IPS DF 19.7 (cell line): Measurements from ENCODE around the gene PILRA.
"Not testable (repeated sequence)": the region's sequence is repeated elsewhere in the genome, so short reads cannot be mapped to it uniquely, and the experiment has no call there.

Experiments used
- DNase-seq: peaks from one replicate; pipeline ENCODE4 v3.0.0-alpha.2; 2013; ENCODE audit warnings: low read depth, low spot score

PILRA gene

DNA sequence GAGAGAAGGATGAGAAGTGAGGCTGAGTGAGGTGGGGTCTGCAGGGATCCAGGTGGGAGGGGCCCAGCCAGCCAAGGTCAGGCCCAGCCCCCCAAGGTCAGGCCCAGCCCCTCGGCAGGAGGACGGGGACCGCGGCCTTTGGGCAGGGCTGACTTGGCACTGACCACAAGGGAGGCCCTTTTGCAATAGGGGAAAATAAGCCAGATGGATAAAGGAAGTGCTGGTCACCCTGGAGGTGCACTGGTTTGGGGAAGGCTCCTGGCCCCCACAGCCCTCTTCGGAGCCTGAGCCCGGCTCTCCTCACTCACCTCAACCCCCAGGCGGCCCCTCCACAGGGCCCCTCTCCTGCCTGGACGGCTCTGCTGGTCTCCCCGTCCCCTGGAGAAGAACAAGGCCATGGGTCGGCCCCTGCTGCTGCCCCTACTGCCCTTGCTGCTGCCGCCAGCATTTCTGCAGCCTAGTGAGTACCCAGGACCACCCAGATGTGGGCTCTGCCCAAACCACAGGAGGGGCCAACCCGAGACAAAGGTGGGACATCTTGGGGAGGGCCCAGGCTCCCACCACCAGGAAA is at the start of gene PILRA:
Gene PILRA, plus strand, starts transcription at position 227 of the 571 bp plus-strand sequence. Its CDS starts 170 bp downstream, at position 397.
- no peak for DNase-seq

DNA sequence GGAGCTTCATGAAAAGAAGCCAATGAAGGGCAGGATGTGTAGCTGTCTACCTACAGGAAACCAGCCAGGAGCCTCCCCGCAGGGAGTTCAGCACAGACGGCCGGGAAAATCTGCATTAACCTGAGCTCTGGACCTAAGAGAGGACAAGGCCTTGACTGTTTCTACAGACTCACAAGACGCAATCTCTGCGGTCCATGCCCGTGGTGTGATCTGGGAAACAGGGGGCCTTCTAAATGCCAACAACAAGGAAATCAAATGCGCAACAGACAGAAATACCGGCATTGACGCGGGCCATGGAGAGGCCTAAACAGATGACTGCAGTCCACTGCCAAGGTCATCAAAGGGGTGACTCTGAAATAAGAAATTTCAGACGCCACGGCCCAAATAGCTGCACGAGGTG is 49.1 kb upstream of the PILRA start:
- DNase-seq: not testable (repeated sequence)

DNA sequence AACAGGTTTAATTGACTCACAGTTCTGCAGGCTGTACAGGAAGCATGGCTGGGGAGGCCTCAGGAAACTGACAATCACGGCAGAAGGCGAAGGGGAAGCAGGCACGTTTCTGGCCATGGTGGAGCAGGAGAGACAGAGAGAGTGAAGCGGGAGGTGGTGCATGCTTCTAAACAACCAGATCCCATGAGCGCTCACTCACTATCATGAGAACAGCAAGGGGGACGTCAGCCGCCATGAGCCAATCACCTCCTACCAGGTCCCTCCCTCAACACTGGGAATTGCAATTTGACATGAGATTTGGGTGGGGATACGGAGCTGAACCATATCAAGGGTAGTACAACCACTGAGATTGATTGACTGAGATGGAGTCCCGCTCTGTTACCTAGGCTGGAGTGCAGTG is 47.6 kb upstream of the PILRA start:
- DNase-seq: not testable (repeated sequence)

DNA sequence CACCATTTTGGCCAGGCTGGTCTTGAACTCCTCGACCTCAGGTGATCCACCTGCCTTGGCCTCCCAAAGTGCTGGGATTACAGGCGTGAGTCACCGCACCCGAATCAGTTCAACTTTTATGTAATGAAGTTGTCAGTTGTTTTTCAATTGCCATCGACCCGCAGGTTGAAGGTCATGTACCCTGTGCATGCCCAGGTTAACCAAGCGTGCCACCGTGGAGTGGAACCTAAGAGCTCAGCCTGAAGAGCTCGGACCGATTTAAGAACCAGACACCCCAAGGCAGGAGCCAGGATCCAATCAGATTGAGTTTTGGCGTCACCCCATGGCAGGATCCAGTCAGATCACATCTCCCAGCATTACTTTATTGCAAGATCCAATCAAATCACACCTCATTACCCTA is 46.4 kb upstream of the PILRA start:
- not testable (repeated sequence) for DNase-seq

DNA sequence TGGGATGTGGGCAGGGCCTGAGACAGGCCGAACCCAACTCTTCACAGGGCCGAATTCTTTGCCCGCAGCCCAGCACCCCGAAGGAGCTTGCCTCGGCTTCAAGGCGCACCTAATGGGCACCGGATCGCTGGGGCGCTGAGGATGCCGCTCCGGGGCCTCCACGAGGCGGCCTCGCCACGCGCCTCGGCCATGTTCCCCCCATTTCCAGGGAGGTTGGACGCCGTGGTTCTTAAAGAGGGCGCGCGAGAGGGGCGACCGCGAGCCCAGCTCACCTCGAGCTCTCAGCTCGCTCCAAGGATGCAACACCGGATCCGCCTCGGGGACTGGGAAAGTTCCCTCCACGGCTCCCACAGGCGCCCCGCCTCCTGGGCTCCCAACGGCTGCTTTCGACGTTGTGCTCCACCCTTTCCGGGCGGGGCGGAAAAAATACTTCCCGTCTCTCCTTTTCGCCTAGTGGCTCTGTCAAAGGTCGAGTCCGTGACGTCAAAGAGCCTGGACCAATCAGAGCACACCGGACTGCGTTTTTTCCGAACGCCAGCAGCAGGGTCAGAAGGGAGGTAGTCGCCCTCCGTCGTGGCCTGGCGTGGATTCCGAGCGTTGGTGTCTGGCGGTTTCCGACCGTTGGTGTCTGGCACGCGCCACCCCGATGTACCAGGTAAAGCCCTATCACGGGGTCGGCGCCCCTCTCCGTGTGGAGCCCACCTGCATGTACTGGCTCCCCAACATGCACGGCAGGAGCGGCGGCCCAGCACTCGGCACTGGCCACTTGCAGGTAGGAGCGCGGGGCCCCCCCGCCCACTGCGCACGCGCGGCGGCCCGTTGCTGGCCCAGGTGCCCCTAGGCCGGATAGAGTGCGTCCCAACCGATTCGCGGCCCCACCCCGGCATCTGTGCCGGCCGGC is 37.5 kb upstream of the PILRA start:
- peak; percentile 64 for DNase-seq

DNA sequence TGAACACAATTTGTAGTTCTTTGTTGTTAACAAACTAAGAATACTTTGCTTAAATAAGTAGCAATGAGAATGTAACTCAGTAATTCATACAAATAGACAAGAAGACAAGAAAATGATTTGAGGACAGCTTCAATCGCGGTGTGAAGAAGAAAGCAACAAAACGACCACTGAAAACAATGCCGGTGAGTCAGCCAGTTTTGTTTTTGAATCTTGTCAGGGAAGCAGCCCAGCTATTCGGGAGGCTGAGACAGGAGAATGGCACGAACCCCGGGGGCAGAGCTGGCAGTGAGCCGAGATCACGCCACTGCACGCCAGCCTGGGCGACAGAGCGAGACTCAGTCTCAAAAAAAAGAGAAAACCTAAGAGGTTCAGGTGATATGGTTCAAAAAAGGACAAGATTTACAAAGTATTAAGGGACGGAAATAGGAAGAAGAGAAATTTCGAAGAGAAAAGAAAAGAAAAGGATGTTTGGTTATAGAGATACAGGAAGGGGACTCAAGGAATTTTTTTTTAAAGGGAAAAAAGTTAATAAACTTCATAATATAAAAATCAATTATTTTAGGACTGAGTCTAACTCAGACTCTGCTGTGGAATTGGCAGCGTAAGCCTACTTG is 35.1 kb upstream of the PILRA start:
- not testable (repeated sequence) for DNase-seq

DNA sequence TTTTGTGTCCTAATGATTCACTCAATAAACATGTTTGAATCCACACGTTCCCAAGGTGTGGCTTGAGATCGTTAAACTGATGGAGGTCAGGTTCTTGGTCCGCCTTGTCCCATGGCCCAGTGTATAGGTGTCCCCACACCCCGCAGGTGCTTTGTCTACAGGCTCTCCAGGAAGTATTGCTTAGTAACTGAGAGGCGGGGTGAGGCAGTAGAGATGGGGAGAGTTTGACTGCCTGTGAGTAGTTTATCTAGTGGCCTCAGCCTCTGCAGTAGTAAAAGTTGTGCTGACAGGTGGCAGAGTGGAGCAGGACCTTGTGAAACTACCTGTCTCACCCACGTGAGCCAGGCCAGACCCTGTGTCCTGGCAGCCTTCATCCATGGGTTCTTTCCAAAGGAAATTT is 32.0 kb upstream of the PILRA start:
- DNase-seq: not testable (repeated sequence)

DNA sequence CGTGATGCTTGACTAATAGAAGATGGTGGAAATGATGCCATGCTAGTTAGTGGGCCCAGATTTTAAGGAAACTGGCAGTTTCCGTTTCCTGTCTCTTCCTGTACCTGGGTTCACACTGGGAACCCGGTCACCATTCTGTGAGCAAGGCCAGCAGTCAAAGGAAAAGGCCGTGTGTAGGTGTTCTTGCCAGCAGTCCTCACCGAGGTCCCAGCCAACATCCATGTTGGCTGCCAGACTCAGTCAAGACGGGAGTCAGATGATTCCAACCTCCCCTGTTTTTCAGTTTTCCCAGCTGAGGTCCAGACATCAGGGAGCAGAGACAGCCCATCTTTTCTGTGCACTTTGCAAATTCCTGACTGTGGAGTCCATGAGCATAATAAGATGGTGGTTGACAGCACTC is 30.5 kb upstream of the PILRA start:
- DNase-seq: no peak

DNA sequence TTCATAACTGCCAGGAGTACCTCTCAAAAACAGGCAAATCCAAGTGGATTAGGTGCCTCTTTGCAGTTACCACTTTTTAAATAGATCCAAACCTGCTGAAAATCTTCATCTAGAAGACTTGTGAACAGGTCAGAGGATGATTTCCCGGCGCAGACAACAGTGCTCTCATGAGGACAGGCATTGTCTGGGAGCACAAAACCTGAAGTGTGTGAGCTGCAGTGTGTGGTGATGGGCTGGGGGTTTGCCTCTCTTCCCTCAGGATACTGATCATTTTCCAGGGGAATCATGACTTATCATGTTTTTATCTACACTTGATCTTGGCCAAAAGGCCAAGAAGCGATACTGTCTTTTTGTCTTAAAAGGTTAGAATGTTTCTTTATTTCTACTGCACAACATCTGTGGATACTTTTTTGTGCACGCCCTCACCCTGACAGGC is 29.1 kb upstream of the PILRA start:
- not testable (repeated sequence) for DNase-seq

DNA sequence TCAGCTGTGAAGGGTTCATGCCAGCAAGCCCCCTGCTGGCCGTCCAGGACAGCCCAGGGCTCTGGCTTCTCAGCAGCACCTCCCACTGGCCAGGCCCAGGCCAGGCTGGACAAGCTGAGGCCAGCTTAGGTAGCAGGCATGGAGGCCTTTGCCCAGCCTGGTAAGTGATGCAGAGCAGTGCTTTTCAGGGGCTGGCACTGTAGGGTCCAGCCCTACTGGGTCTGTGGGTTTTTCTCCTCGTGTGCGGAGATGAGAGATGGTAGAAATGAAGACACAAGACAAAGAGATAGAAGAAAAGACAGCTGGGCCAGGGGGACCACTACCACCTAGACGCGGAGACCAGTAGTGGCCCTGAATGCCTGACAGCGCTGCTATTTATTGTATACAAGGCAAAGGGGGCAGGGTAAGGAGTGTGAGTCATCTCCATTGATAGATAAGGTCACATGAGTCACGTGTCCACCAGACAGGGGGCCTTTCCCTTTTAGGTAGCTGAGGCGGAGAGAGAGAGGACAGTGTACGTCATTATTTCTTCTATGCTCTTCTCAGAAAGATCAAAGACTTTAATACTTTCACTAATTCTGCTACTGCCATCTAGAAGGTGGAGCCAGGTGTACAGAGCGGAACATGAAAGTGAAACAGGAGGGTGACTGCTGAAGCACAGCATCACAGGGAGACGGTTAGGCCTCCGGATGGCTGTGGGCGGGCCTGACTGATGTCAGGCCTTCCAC is 28.6 kb upstream of the PILRA start:
- not testable (repeated sequence) for DNase-seq

DNA sequence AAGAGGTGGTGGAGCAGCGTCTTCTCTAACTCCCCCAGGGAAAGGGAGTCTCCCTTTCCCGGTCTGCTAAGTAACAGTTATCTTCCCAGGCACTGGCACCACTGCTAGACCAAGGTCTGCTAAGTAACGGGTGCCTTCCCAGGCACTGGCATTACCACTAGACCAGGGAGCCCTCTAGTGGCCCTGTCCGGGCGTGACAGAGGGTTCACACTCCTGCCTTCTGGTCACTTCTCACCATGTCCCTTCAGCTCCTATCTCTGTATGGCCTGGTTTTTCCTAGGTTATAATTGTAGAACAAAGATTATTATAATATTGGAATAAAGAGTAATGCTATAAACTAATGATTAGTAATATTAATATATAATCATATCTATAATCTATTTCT is 28.0 kb upstream of the PILRA start:
- not testable (repeated sequence) for DNase-seq

DNA sequence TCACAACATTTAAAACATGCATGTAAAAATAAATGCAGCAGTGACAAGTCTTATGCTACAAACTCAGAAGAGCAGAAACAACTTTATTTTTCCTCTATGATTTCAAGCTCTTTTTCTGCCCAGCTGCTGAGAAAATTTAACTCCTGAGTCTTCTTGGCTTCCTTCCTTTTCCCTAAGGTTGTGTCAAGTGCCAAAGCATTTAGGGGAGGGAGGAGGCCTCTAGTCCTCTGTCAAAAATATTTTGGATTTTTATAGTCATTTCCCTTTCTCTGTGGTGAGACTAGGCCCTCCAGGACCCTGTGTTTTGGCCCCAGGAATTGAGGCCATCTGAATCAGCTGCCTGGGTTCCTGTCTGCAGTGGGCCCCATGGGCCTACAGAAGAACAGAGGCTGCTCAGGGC is 26.4 kb upstream of the PILRA start:
- no peak for DNase-seq

DNA sequence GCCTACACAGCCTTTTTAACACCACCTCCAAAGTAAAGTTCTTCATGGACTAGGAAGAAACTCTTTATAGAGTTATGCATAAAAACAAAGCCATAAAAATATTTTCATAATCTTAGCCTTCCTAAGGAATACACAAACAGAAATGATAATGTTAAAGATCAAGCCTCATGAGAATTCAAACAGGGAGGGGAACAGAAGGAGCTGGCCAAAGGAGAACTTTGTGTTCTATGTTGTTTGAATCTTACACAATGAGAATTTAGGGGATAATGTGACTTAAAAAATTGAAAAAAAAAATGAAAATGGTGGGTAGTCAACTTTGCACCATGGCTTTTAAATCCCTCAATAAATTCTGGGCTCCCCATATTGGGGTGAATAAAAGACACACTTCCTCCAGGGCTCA is 24.5 kb upstream of the PILRA start:
- no peak for DNase-seq

DNA sequence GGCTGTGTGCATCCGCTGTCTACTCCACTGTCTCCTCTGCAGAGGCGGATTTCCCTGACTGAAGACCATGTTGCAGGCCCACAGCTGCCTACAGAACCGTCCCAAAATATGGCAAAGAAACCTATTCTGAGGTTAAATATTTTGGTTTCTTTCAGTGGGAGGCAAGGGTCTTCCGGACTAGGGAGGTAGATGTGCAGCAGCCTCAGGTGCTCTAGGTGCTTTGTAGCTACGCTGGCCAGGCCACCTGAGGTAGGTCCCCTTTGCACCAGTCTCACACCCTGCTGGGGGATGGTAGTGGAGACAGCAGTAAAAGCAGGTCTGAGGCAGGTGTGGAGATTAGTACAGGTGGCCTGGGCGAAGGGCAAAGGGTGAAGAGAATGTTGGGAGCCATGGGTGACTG is 23.5 kb upstream of the PILRA start:
- no peak for DNase-seq

DNA sequence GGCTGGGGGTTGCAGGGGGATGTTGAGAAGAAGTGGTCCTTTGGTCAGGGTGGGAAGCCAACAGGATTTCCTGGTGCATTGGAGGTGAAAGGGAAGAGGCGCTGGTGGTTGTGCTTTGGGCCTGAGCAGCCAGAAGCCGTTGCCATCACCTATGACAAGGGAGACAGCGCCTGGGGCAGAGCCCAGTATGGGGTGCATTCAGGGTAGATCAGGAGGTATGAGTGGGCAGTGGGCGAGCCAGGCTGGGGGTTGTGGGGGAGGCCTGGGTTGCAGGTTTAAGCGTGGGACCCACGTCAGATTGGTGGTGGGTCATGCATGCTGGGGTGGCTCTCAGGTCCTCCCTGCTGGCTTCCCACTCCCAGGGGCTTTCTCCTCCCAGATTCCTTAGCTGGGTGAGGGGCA is 21.6 kb upstream of the PILRA start:
- DNase-seq: no peak

DNA sequence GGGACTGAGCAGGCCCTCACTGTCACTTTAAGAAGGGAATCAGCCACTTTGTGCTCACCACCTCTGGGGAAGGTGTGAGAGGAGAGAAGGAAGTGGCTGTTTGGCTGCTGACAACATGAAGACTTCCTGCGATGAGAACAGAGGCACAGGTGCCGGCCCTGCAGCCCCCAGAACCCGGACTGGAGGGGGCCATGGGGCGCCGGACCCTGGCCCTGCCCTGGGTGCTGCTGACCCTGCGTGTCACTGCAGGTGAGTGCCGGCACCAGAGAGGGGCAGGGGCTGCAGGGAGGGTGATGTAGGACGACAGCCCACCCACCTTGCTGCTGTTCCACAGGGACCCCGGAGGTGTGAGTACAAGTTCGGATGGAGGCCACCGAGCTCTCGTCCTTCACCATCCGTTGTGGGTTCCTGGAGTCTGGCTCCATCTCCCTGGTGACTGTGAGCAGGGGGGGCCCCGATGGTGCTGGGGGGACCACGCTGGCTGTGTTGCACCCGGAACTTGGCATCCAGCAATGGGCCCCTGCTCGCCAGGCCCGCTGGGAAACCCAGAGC is 21.0 kb upstream of the PILRA start:
- not testable (repeated sequence) for DNase-seq

DNA sequence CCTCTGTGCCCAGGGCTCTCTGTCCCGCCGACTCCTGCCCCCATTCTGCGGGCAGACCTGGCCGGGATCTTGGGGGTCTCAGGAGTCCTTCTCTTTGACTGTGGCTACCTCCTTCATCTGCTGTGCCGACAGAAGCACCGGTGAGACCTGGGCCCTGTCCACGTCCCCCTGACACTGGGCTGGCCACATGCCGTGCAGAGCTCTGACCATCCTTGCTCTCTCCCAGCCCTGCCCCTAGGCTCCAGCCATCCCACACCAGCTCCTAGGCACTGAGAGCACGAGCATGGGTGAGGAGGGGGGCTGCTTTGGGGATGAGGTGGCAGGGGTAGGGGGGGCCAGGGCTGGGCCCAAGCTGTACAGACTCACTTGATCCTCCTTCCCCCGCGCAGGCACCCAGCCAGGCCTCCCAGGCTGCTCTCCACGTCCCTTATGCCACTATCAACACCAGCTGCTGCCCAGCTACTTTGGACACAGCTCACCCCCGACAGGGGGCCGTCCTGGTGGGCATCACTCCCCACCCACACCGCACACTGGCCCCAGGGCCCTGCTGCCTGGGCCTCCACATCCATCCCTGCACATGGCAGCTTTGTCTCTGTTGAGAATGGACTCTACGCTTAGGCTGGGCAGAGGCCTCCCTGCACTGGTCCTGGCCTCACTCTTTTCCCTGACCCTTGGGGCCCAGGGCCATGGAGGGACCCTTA is 20.2 kb upstream of the PILRA start:
- DNase-seq: no peak

DNA sequence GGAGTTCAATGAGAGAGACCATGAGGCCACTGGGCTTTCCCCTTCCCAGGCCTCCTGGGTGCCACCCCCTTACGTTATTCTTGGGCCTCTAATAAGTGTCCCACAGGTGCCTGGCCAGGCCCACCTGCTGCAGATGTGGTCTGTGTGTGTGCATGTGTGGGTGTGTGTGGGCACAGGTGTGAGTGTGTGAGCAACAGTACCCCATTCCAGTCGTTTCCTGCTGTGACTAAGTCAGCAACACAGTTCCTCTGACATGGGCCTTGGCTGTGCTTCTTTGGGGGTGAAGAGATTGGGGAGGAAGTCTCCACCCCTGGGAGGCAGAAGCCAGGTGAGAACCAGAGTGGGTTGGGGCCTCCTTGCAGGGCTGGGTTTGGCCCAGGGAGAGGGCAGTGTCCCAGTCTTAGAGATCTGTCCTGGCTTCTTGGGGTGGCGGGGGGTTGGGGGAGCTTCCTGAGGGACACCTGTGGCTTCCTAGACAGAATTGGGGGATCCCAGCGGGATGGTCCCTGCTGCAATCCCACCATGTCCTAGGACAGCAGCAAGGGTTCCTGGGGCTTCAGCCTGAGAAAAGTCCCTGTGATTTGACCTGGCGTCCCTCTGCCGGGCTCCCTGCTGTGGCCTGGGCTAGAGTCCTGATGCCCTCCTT is 19.5 kb upstream of the PILRA start:
- DNase-seq: no peak

DNA sequence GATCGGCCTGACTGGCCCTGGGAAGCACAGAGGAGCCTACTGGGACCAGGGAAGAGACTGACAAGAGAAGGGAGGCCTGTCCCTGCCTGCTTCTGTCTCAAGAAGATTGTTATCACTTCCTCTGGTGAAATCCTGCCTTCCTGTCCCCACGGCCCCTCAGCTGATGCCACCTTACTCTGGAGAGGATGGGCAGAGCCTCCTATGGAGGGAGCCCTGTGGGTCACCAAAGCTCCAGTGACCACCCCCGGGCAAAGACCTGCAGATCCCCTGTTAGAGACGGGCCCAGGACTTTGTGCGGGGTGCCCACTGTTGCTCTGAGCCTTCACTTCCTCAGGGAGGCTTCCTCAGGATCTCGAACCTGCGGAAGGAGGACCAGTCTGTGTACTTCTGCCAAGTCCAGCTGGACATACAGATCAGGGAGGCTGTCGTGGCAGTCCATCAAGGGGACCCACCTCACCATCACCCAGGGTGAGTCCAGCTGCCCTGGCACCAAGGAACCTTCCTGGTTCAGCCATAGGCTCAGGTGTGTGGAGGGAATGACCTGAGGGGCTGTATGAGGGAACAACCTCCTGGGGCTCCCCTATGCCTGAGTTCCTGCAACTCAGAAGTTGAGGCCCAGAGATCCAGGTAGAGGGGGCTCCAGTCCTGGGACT is 16.7 kb upstream of the PILRA start:
- DNase-seq: no peak

DNA sequence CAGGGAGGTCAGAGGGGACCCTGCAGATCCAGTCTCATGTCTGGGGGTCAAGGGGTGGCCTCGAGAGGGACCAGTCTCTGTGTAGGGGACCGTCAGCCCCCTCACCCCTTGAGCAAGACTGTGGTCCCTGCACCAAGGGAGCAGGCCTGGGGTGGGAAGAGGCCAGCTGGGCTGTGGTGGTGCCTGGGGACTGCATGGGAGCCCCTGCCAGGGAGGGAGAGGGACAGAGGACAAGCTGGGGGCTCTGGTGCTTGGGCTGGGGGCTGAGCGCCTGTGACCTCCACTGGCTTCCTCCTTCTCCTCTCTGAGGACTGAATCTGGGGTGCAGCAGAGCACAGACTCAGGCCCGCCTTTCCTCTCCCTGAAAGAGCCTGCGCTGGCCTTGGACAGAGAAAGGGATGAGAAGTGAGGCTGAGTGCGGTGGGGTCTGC is 16.1 kb upstream of the PILRA start:
- no peak for DNase-seq
